GM12878 (cell line): ENCODE data around the gene NDUFA11. TPM values are rescaled to one million over a fixed set of nuclear protein-coding genes. Genes with fewer than 3 reads are reported as not detected.

Experiments used
- ATAC-seq: fragments of 200-7000 bp; cut with Tn5 transposase; 3 replicates; pipeline ENCODE4 v1.9.1; 2020; ENCODE audit warnings: mild to moderate bottlenecking, moderate library complexity
- BruUV-seq: library from RNA; stranded (reverse); fragments of 400-500 nt; replicated peaks from 2 replicates; lab custom pipeline; 2021; lab: Mats Ljungman, UMichigan
- CTCF ChIA-PET: fragments of 300-600 bp; sonication (Branson Sonifier 250); formaldehyde crosslinking; extraction: SDS; loops from one replicate; lab custom pipeline; 2021; ENCODE audit warnings: inconsistent platforms; lab: Yijun Ruan, JAX
- POLR2A ChIA-PET: fragments of 350-600 bp; formaldehyde crosslinking; extraction: SDS; loops from one replicate; lab custom pipeline; 2021; ENCODE audit warnings: inconsistent platforms; lab: Charles Lee
- RAD21 ChIA-PET: fragments of 300-600 bp; sonication (Branson Sonifier 250); formaldehyde crosslinking; loops from one replicate; lab custom pipeline; 2023; ENCODE audit warnings: antibody characterized with exemption; ENCODE audit not compliant: unreplicated experiment; lab: Charles Lee
- SMC1A ChIA-PET: fragments of 300-600 bp; sonication (Branson Sonifier 250); formaldehyde crosslinking; loops from one replicate; lab custom pipeline; 2023; ENCODE audit not compliant: unreplicated experiment, uncharacterized antibody; lab: Charles Lee
- DNase-seq: peaks from one replicate; pipeline ENCODE4 v3.0.0-alpha.2; 2011; ENCODE audit warnings: low read depth, low spot score
- FAIRE-seq: peaks from 3 replicates; lab custom pipeline; 2011; peaks lifted over from hg19 to GRCh38; lab: Jason Lieb, UNC
- H2AFZ ChIP-seq: 2 replicates; pipeline ENCODE4 v1.6.0; 2011; ENCODE audit warnings: low read depth, low read length, control low read depth; ENCODE audit not compliant: control insufficient read depth
- H3K27ac ChIP-seq: 2 replicates; pipeline ENCODE4 v1.5.1; 2011; ENCODE audit warnings: control low read depth; ENCODE audit not compliant: control insufficient read depth, insufficient read depth
- H3K27me3 ChIP-seq, 2 experiments: replicated peaks in 1 of 2; 2 replicates each; pipeline versions ENCODE4 v1.6.0 to v1.6.1; 2011; ENCODE audit warnings: low read length in 1 of 2; ENCODE audit not compliant: control insufficient read depth in 2 of 2, insufficient read depth in 2 of 2
- H3K36me3 ChIP-seq, 2 experiments: 2 replicates each; pipeline ENCODE4 v1.5.1; 2011; ENCODE audit warnings: low read length in 1 of 2; ENCODE audit not compliant: control insufficient read depth in 2 of 2, insufficient read depth in 2 of 2
- H3K4me1 ChIP-seq: 2 replicates; pipeline ENCODE4 v1.6.1; 2011; ENCODE audit warnings: mild to moderate bottlenecking, low read length, moderate library complexity, mixed read lengths; ENCODE audit not compliant: control insufficient read depth, insufficient read depth
- H3K4me2 ChIP-seq: 2 replicates; pipeline ENCODE4 v1.6.0; 2011; ENCODE audit warnings: control low read depth; ENCODE audit not compliant: control insufficient read depth, insufficient read depth
- H3K4me3 ChIP-seq: fragments of 200-600 bp; sonication (generic); 2 replicates; pipeline ENCODE4 v1.5.1; 2016
- H3K79me2 ChIP-seq: 2 replicates; pipeline ENCODE4 v1.6.0; 2011; ENCODE audit warnings: low read length; ENCODE audit not compliant: control insufficient read depth, insufficient read depth
- H3K9ac ChIP-seq: 2 replicates; pipeline ENCODE4 v1.8.0; 2011; ENCODE audit warnings: low read length, control low read depth, mixed read lengths; ENCODE audit not compliant: control insufficient read depth, insufficient read depth
- H3K9me3 ChIP-seq: replicated peaks from 3 replicates; pipeline ENCODE4 v1.5.1; 2011; ENCODE audit warnings: mild to moderate bottlenecking, low read length; ENCODE audit not compliant: control insufficient read depth, insufficient read depth
- H4K20me1 ChIP-seq: 2 replicates; pipeline ENCODE4 v1.6.0; 2011; ENCODE audit not compliant: control insufficient read depth, insufficient read depth
- CBX5 ChIP-seq: sonication (generic); IDR thresholded peaks from 2 replicates; pipeline ENCODE4 v1.6.1; 2016; ENCODE audit warnings: low read depth, moderate library complexity, mild to moderate bottlenecking, inconsistent platforms
- EED ChIP-seq: sonication (generic); IDR thresholded peaks from 2 replicates; pipeline ENCODE4 v1.6.1; 2016; ENCODE audit warnings: antibody characterized with exemption, low read depth
- EP300 ChIP-seq, 2 experiments: fragments of 150-350 bp in 1 of 2; IDR thresholded peaks; 2 replicates each; pipeline ENCODE4 v1.6.1; 2011 to 2012; ENCODE audit warnings: low read depth in 2 of 2, low read length in 2 of 2, borderline replicate concordance in 1 of 2, improper control_type of control experiment in 1 of 2, inconsistent platforms in 1 of 2; ENCODE audit not compliant: control insufficient read depth in 1 of 2
- NBN ChIP-seq: fragments of 450-650 bp; IDR thresholded peaks from 2 replicates; pipeline ENCODE4 v1.6.1; 2016
- NFYA ChIP-seq: IDR thresholded peaks from 2 replicates; pipeline ENCODE4 v1.6.1; 2011; ENCODE audit warnings: low read depth, mild to moderate bottlenecking, low read length, improper control_type of control experiment, borderline replicate concordance
- NR2F1 ChIP-seq: fragments of 450-650 bp; conservative IDR thresholded peaks from 2 replicates; pipeline ENCODE4 v1.6.1; 2017; ENCODE audit warnings: mild to moderate bottlenecking
- POLR2AphosphoS5 ChIP-seq: IDR thresholded peaks from 2 replicates; pipeline ENCODE4 v1.6.1; 2011; ENCODE audit warnings: mild to moderate bottlenecking, low read length, inconsistent platforms
- TARDBP ChIP-seq: IDR thresholded peaks from 2 replicates; pipeline ENCODE4 v1.6.1; 2016; ENCODE audit warnings: borderline replicate concordance
- YY1 ChIP-seq: IDR thresholded peaks from 2 replicates; pipeline ENCODE4 v1.6.1; 2011; ENCODE audit warnings: low read depth, mild to moderate bottlenecking, low read length
- WGBS: methylation state at CpG from one replicate; pipeline ENCODE4 v1.1.6; 2016; ENCODE audit warnings: low lambda C conversion rate; ENCODE audit not compliant: insufficient replicate concordance, insufficient coverage; ENCODE audit errors: missing lambda C conversion rate; 5-methylcytosine and 5-hydroxymethylcytosine counted together
- in situ Hi-C: fragments of 300-500 bp; cut with MboI; formaldehyde crosslinking; loops from 9 replicates; pipeline ENCODE4 v1.14.3; 2018; ENCODE audit warnings: mixed read lengths
- intact Hi-C: fragments of 100-400 bp; cut with micrococcal nuclease; formaldehyde crosslinking; loops from one replicate; pipeline ENCODE4 v1.14.2; 2022; ENCODE audit not compliant: unreplicated experiment
- polyA plus RNA-seq, 11 experiments: library from polyadenylated mRNA; depleted of rRNA in 4 of 11; unstranded in 6 of 11; stranded (reverse) in 5 of 11; fragments of >200 nt; fragmentation: Nextera tagmentation in 4 of 11; fragmentation: Illumina TruSeq in 1 of 11; extraction: Ambion mirVana in 4 of 11; extraction: Trizol in 1 of 11; gene quantifications; 1 replicate in 1 of 11; 2 replicates in 10 of 11; pipeline versions ENCODE4 v1.2.1 to v1.2.3, GENCODE V29; 2011 to 2016; ENCODE audit warnings: inconsistent platforms in 2 of 11, missing spikeins in 2 of 11, low read depth in 1 of 11
- total RNA-seq, 4 experiments: library from RNA; depleted of rRNA in 3 of 4; stranded (reverse); fragments of >200 nt in 3 of 4; fragmentation: Illumina TruSeq in 1 of 4; extraction: Trizol in 1 of 4; gene quantifications; 2 replicates each; pipeline versions ENCODE4 v1.2.1 to v1.2.3, GENCODE V29; 2013 to 2021
- TF ChIP-seq, protein P1 (sequence below): fragments of 450-650 bp; IDR thresholded peaks from 2 replicates; pipeline ENCODE4 v1.6.1; 2016; ENCODE audit warnings: mild to moderate bottlenecking, moderate library complexity, borderline replicate concordance
- TF ChIP-seq, protein P2 (sequence below): IDR thresholded peaks from 2 replicates; pipeline ENCODE4 v1.6.1; 2012; ENCODE audit warnings: low read depth, low read length, improper control_type of control experiment

Gene NDUFA11
- total and polyA plus RNA-seq, 10 of the 15 experiments (the other 5 are each of a cell fraction or from before 2014, with no cell fraction given) = 108 to 600 (median 289) TPM

GRCh38 chr19:5903056-5903623 is 450 bp downstream of the NDUFA11 start:
- H3K36me3 ChIP-seq = peaks cover 0 to 5% of the 10 kb centered on the region in 2 experiments; a peak in 2 of 4 replicates
- ATAC-seq = no peak
- no peaks in the 10 kb centered on the region for H3K9me3 ChIP-seq
- H3K79me2 ChIP-seq = peaks cover 33% of the 10 kb centered on the region
- BruUV-seq = TSS peak; percentile 67
- TF ChIP-seq EED (0 out of 2 replicates have a peak, but pooled peaks have one; percentile 8), NFYA (no peak), NR2F1 (0 out of 2 replicates have a peak, but pooled peaks have one; percentile 88)
- intact Hi-C loops (no loop called here), in situ Hi-C loops (no loop called here)
- H3K4me1 ChIP-seq = peaks cover 9% of the 10 kb centered on the region
- DNase-seq = no peak
- H3K4me2 ChIP-seq = peak overlapping the region; percentile 89
- SMC1A ChIA-PET = interaction anchor here (1.2 to 2.6 kb wide), 3 partner anchors 72 to 120 kb away, joined by 3 to 13 read pairs (median 8); partner anchors contain the start of gene NRTN
- CTCF ChIA-PET = interaction anchor here (0.6 to 3.1 kb wide), 9 partner anchors 10 to 119 kb away, joined by 3 to 17 read pairs (median 5); partner anchors contain the start of gene RANBP3
- POLR2A ChIA-PET = interaction anchor here (0.6 to 2.2 kb wide), 6 partner anchors 10 to 802 kb away, joined by 3 to 7 read pairs (median 4); partner anchors contain the start of gene ALKBH7
- H3K27ac ChIP-seq = peak overlapping the region; percentile 88
- peaks cover 4% of the 10 kb centered on the region; the same call in 1 of the 2 replicates for H4K20me1 ChIP-seq
- H3K27me3 ChIP-seq = no peaks in the 10 kb centered on the region
- FAIRE-seq = no peak
- RAD21 ChIA-PET = interaction anchor here (2.5 kb wide), 1 partner anchor 99 kb away, joined by 15 read pairs; the partner anchor contains the start of gene NRTN
- peak overlapping the region; percentile 100 for H3K9ac ChIP-seq
- peak overlapping the region; percentile 95 for H3K4me3 ChIP-seq
- peak overlapping the region; percentile 100 for H2AFZ ChIP-seq
- under 1% methylated on average over 27 of the region's 27 CpGs for WGBS

DNA sequence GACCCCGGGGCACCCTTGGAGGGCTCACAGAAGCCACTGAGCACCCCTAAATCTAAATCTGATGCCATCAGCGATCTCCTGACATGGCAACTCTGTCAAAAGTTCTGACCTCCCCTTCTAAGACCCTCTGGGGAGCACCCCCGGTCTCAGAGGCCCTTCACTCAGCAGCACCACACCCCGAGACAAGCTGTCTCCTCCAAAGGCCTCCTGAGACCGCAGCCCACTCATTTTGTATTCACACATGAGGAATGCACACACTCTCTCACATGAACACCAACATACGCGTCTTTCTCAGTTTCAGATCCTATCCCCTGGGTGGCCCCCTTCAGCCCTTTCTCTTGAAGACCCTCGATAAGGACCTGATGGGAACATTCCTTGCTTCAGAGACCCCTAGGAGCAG is 2.6 kb downstream of the NDUFA11 start:
- ChIA-PET SMC1A (no interaction called here), RAD21 (no interaction called here), POLR2A (no interaction called here), CTCF (interaction anchor here (2.9 kb wide), 1 partner anchor 97 kb away, joined by 11 read pairs; the partner anchor contains the start of gene NRTN)
- peak overlapping the region; percentile 2; the same call in 1 of the 2 replicates for H3K9ac ChIP-seq
- 78% methylated on average over 8 of the region's 8 CpGs for WGBS
- peaks cover 9% of the 10 kb centered on the region for H3K4me1 ChIP-seq
- H3K4me3 ChIP-seq = no peak overlapping the region
- H3K79me2 ChIP-seq = peaks cover 33% of the 10 kb centered on the region
- in situ Hi-C loops (no loop called here), intact Hi-C loops (no loop called here)
- DNase-seq (no peak), ATAC-seq (no peak), FAIRE-seq (no peak)
- H3K27ac ChIP-seq = no peak overlapping the region
- H3K9me3 ChIP-seq = no peaks in the 10 kb centered on the region
- H4K20me1 ChIP-seq = peaks cover 4% of the 10 kb centered on the region; the same call in 1 of the 2 replicates
- peaks cover 6 to 8% of the 10 kb centered on the region in 2 experiments; a peak in 3 of 4 replicates for H3K36me3 ChIP-seq
- BruUV-seq = TSS peak; percentile 50
- H3K27me3 ChIP-seq = no peaks in the 10 kb centered on the region
- H3K4me2 ChIP-seq = peak overlapping the region; percentile 55; the same call in 1 of the 2 replicates
- H2AFZ ChIP-seq = no peak overlapping the region
- TF ChIP-seq YY1 = no peak
- no peak for TF ChIP-seq TARDBP
- no peak for TF ChIP-seq EP300 (IDR thresholded peaks at IDR 0.05; ENCODE audit: borderline replicate concordance in 1 of 2, control insufficient read depth in 1 of 2, low read depth in 2 of 2, low read length in 2 of 2)
- no peak for TF ChIP-seq NBN
- TF ChIP-seq POLR2AphosphoS5 = no peak
- TF ChIP-seq, protein P1, sequence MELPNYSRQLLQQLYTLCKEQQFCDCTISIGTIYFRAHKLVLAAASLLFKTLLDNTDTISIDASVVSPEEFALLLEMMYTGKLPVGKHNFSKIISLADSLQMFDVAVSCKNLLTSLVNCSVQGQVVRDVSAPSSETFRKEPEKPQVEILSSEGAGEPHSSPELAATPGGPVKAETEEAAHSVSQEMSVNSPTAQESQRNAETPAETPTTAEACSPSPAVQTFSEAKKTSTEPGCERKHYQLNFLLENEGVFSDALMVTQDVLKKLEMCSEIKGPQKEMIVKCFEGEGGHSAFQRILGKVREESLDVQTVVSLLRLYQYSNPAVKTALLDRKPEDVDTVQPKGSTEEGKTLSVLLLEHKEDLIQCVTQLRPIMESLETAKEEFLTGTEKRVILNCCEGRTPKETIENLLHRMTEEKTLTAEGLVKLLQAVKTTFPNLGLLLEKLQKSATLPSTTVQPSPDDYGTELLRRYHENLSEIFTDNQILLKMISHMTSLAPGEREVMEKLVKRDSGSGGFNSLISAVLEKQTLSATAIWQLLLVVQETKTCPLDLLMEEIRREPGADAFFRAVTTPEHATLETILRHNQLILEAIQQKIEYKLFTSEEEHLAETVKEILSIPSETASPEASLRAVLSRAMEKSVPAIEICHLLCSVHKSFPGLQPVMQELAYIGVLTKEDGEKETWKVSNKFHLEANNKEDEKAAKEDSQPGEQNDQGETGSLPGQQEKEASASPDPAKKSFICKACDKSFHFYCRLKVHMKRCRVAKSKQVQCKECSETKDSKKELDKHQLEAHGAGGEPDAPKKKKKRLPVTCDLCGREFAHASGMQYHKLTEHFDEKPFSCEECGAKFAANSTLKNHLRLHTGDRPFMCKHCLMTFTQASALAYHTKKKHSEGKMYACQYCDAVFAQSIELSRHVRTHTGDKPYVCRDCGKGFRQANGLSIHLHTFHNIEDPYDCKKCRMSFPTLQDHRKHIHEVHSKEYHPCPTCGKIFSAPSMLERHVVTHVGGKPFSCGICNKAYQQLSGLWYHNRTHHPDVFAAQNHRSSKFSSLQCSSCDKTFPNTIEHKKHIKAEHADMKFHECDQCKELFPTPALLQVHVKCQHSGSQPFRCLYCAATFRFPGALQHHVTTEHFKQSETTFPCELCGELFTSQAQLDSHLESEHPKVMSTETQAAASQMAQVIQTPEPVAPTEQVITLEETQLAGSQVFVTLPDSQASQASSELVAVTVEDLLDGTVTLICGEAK = no peak
- TF ChIP-seq, protein P2, sequence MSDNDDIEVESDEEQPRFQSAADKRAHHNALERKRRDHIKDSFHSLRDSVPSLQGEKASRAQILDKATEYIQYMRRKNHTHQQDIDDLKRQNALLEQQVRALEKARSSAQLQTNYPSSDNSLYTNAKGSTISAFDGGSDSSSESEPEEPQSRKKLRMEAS = no peak
- TF ChIP-seq CBX5 = no peak
